GM23338 (cell line): Measurements from ENCODE around the gene PLA1A. TPM values are rescaled to one million over a fixed set of nuclear protein-coding genes. Genes with fewer than 3 reads are reported as not detected.

Experiments
- ATAC-seq: fragments of 200-7000 bp; cut with Tn5 transposase; 3 replicates; pipeline ENCODE4 v1.9.1; 2020
- DNase-seq: peaks from one replicate; pipeline ENCODE4 v3.0.0-alpha.2; 2015; ENCODE audit warnings: low spot score
- H2AFZ ChIP-seq: fragments of 200-600 bp; sonication (generic); 2 replicates; pipeline ENCODE4 v1.8.0; 2016; ENCODE audit warnings: antibody characterized with exemption, mild to moderate bottlenecking, moderate library complexity
- H3F3A ChIP-seq: fragments of 200-600 bp; sonication (generic); replicated peaks from 2 replicates; pipeline ENCODE4 v1.8.0; 2017; ENCODE audit warnings: antibody characterized with exemption, mixed run types, low read depth
- H3K27ac ChIP-seq: fragments of 200-600 bp; sonication (generic); 2 replicates; pipeline ENCODE4 v1.6.1; 2016; ENCODE audit warnings: low read depth
- H3K27me3 ChIP-seq: fragments of 200-600 bp; sonication (generic); 2 replicates; pipeline ENCODE4 v1.8.0; 2016; ENCODE audit warnings: mild to moderate bottlenecking, mixed run types, moderate library complexity; ENCODE audit not compliant: insufficient read depth
- H3K36me3 ChIP-seq: fragments of 200-600 bp; sonication (generic); 2 replicates; pipeline ENCODE4 v1.8.0; 2016; ENCODE audit warnings: mild to moderate bottlenecking; ENCODE audit not compliant: insufficient read depth
- H3K4me1 ChIP-seq: fragments of 200-600 bp; sonication (generic); 2 replicates; pipeline ENCODE4 v1.8.0; 2016; ENCODE audit warnings: mild to moderate bottlenecking, moderate library complexity; ENCODE audit not compliant: insufficient read depth
- H3K4me2 ChIP-seq: fragments of 200-600 bp; sonication (generic); 2 replicates; pipeline ENCODE4 v1.7.1; 2017; ENCODE audit warnings: mixed run types
- H3K4me3 ChIP-seq: fragments of 200-600 bp; sonication (generic); 2 replicates; pipeline ENCODE4 v1.6.1; 2016; ENCODE audit warnings: mixed run types
- H3K79me2 ChIP-seq: fragments of 200-600 bp; sonication (generic); replicated peaks from 2 replicates; pipeline ENCODE4 v1.8.0; 2017; ENCODE audit warnings: mild to moderate bottlenecking; ENCODE audit not compliant: insufficient read depth
- H3K9me2 ChIP-seq: fragments of 200-600 bp; sonication (generic); 2 replicates; pipeline ENCODE4 v1.8.0; 2017; ENCODE audit not compliant: insufficient read depth
- H4K20me1 ChIP-seq: fragments of 200-600 bp; sonication (generic); replicated peaks from 2 replicates; pipeline ENCODE4 v1.8.0; 2017; ENCODE audit warnings: mild to moderate bottlenecking; ENCODE audit not compliant: insufficient read depth
- H3K27ac Mint-ChIP-seq: 2 replicates; pipeline ENCODE4 v1.8.0; 2020; ENCODE audit warnings: inconsistent platforms, mild to moderate bottlenecking, moderate library complexity, mixed read lengths
- H3K27me3 Mint-ChIP-seq: 3 replicates; pipeline ENCODE4 v1.8.0; 2022; ENCODE audit warnings: low read depth, mild to moderate bottlenecking, moderate library complexity, mixed read lengths, inconsistent platforms; ENCODE audit not compliant: insufficient read depth, poor library complexity
- H3K36me3 Mint-ChIP-seq: 3 replicates; pipeline ENCODE4 v1.8.0; 2021; ENCODE audit warnings: low read depth, mild to moderate bottlenecking, inconsistent platforms, moderate library complexity, mixed read lengths
- H3K4me1 Mint-ChIP-seq: 3 replicates; pipeline ENCODE4 v1.8.0; 2020; ENCODE audit warnings: mild to moderate bottlenecking, inconsistent platforms, mixed read lengths
- H3K4me3 Mint-ChIP-seq: 3 replicates; pipeline ENCODE4 v1.8.0; 2021; ENCODE audit warnings: moderate library complexity, mild to moderate bottlenecking, inconsistent platforms, mixed read lengths
- H3K9me3 Mint-ChIP-seq: 3 replicates; pipeline ENCODE4 v1.8.0; 2020; ENCODE audit warnings: moderate library complexity, mild to moderate bottlenecking, inconsistent platforms, mixed read lengths
- CTCF ChIP-seq, 2 experiments: fragments of 200-600 bp in 1 of 2; sonication (generic) in 1 of 2; conservative IDR thresholded peaks; 2 replicates each; pipeline versions ENCODE4 v1.5.1 to v1.6.1; 2016 to 2017; ENCODE audit warnings: antibody characterized with exemption in 2 of 2, low read depth in 2 of 2, mild to moderate bottlenecking in 2 of 2, moderate library complexity in 1 of 2
- JUNB ChIP-seq: IDR thresholded peaks from one replicate; pipeline ENCODE4 v1.6.1; 2016; ENCODE audit warnings: antibody characterized with exemption; ENCODE audit not compliant: unreplicated experiment
- NANOG ChIP-seq: IDR thresholded peaks from 2 replicates; pipeline ENCODE4 v1.6.1; 2016; ENCODE audit warnings: antibody characterized with exemption, borderline replicate concordance
- POLR2AphosphoS5 ChIP-seq: IDR thresholded peaks from 2 replicates; pipeline ENCODE4 v1.6.1; 2016; ENCODE audit warnings: antibody characterized with exemption, low read depth
- REST ChIP-seq: IDR thresholded peaks from one replicate; pipeline ENCODE4 v1.6.1; 2018; ENCODE audit warnings: antibody characterized with exemption; ENCODE audit not compliant: unreplicated experiment
- polyA plus RNA-seq: library from polyadenylated mRNA; unstranded; fragments of >200 nt; fragmentation: Nextera tagmentation; extraction: Ambion mirVana; gene quantifications from 2 replicates; pipeline ENCODE4 v1.2.1, GENCODE V29; 2016
- total RNA-seq: library from RNA; depleted of rRNA; stranded (reverse); fragments of >200 nt; shearing (Covaris generic); gene quantifications from 2 replicates; pipeline ENCODE4 v1.2.3, GENCODE V29; 2014

The PLA1A gene
- total and polyA plus RNA-seq, 2 experiments from 2014 or later, result not detected

GRCh38 chr3:119590706-119591105, 7.0 kb upstream of the PLA1A start:
- H3K79me2 ChIP-seq, result no peaks in the 10 kb centered on the region
- no peak for TF ChIP-seq POLR2AphosphoS5
- TF ChIP-seq JUNB, result no peak

GRCh38 chr3:119592861-119593260, 4.8 kb upstream of the PLA1A start:
- Histone ChIP-seq H3K27me3 (no peaks in the 10 kb centered on the region), H3K27ac (no peak overlapping the region), H3K79me2 (no peaks in the 10 kb centered on the region), H2AFZ (no peak overlapping the region), H3K4me3 (no peak overlapping the region), H3K4me2 (no peak overlapping the region), H3K4me1 (peaks cover 11% of the 10 kb centered on the region), H3K36me3 (no peaks in the 10 kb centered on the region), H3K9me2 (no peaks in the 10 kb centered on the region), H3F3A (no peaks in the 10 kb centered on the region), H4K20me1 (no peaks in the 10 kb centered on the region)
- no peak overlapping the region for H3K27ac Mint-ChIP-seq
- peaks cover 16% of the 10 kb centered on the region for H3K4me1 Mint-ChIP-seq
- no peak overlapping the region for H3K4me3 Mint-ChIP-seq
- TF ChIP-seq REST (no peak), NANOG (no peak), CTCF (conservative IDR thresholded peaks at IDR 0.05; ENCODE audit: low read depth in 2 of 2) (no peak)
- 0 out of 3 replicates have a peak, but pooled peaks cover 2% of the 10 kb centered on the region for H3K36me3 Mint-ChIP-seq
- peaks cover 2% of the 10 kb centered on the region; the same call in 2 of the 3 replicates for H3K9me3 Mint-ChIP-seq
- peaks cover 3% of the 10 kb centered on the region for H3K27me3 Mint-ChIP-seq
- ATAC-seq (no peak), DNase-seq (no peak)

More at GRCh38 chr3:119590706-119591105, 7.0 kb upstream of the PLA1A start:
- Mint-ChIP-seq H3K4me3 (no peak overlapping the region), H3K4me1 (peaks cover 16% of the 10 kb centered on the region), H3K36me3 (0 out of 3 replicates have a peak, but pooled peaks cover 2% of the 10 kb centered on the region), H3K27me3 (peaks cover 4% of the 10 kb centered on the region), H3K9me3 (peaks cover 2% of the 10 kb centered on the region; the same call in 2 of the 3 replicates), H3K27ac (no peak overlapping the region)
- no peaks in the 10 kb centered on the region for H3F3A ChIP-seq
- ATAC-seq, result no peak
- no peaks in the 10 kb centered on the region for H3K27me3 ChIP-seq
- H3K36me3 ChIP-seq, result no peaks in the 10 kb centered on the region
- peaks cover 11% of the 10 kb centered on the region for H3K4me1 ChIP-seq
- no peak overlapping the region for H3K4me3 ChIP-seq
- H4K20me1 ChIP-seq, result no peaks in the 10 kb centered on the region
- no peak for DNase-seq
- no peaks in the 10 kb centered on the region for H3K9me2 ChIP-seq
- H2AFZ ChIP-seq, result no peak overlapping the region
- H3K27ac ChIP-seq, result no peak overlapping the region
- no peak overlapping the region for H3K4me2 ChIP-seq
